ENCODE measurements around the gene CAMKK1.
"Not testable (repeated sequence)": the region's sequence is repeated elsewhere in the genome, so short reads cannot be mapped to it uniquely, and the experiment has no call there.

Gene CAMKK1

DNA sequence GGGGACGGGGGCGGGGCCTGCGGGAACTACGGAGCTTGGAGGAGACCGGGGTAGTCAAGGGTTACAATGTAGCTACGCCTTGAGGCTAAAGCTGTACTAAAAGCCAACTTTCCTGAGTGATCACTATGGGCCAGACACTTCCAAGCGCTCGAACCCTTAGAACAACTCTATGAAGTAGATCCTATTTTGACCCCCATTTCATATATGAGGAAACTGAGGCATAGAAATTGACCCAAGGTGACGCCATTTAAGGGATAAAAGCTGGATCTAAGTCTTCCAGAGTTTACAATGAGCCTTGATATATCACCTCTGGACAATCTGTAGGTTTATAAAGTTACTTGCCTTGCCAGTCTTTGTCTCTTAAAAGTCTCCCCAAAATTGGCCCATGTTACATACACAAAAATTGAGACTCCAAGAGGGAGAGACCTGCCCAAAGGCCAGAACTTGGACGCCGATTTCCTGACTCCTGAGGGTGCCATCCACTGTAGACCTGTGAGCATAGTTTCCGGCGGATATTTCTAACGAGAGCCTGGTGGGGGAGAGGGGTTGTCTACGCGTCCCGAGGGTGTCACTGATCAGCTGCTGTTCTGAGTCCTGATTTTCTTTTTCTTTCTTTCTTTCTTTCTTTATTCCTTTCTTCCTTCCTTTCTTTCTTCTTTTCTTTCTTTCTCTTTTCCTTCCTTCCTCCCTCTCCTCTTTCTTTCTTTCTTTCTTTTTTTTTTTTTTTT lies 46.3 kb downstream of the CAMKK1 start:
- no peak for DNase-seq (ENCODE audit: low spot score)

DNA sequence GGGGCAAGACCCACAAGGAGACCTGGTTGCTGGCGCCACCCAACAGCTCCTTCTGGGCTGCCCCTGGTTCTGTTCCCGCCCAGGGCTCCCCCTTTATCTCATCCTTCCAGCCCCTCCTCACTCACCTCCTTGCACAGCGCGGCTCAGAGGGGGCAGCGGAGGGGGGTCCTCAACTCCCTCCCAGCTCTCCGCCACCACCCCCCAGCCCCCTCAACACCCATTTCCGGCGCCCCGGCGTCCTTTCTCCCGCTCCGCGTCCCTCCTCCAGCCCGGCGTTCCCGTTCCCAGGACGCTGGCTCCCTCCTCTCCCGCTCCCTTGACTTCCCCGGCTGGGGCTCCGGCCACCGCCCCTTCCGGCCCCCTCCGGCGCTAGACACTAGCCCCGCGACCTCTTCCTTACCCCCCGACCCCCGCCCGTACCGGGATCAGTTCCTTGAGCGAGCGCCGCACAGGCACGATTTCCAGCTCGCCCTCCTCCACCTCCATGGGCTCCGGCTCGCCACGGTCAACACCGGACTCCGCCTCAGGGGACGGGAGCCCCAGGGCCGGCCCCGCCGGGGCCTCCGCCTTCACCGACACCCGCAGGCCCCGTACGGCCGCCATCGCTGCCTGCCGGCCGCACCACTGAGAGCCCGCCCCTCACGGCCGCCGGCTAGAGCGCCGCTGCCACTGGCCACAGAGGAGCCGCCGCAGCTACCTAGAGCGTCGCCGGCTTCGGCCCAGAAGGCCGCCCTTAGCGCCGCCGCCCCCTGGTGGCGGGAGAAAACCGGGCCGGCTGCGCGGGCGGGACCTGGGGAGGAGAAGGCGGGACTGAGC lies 47.0 kb downstream of the CAMKK1 start, which contains the start of gene NCBP3:
Gene NCBP3, minus strand, starts transcription at position 626 of the 816 bp plus-strand sequence. Its CDS starts 23 bp downstream, at position 603.
- DNase-seq (ENCODE audit: low spot score) = peak; percentile 94

DNA sequence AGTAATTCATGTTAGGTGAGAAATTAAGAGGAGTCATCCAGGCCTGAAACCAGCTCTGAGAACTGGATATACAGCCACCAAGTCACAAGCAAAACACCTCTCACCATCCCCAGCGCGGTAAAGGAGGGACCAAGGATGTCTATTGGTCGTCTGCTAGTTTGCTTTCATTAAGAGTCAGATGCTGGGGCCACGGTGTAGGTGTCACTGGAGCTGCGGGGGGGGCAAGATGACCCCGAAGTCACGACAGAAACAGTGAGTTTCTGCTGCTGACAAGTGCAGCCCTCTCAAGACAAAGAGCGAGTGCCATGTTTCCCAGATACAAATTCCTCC lies 47.6 kb downstream of the CAMKK1 start:
- DNase-seq (ENCODE audit: low spot score) = no peak

DNA sequence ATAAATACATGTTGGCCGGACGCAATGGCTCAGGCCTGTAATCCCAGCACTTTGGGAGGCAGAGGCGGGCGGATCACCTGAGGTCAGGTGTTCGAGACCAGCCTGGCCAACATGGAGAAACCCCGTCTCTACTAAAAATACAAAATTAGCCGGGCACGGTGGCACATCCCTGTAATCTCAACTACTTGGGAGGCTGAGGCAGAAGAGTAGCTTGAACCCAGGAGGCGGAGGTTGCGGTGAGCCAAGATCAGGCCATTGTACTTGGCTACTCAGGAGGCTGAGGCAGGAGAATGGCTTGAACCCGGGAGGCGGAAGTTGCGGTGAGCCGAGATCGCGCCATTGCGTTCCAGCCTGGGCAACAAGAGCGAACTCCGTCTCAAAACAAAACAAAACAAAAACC lies 48.3 kb downstream of the CAMKK1 start:
- not testable (repeated sequence) for DNase-seq (ENCODE audit: low spot score)

DNA sequence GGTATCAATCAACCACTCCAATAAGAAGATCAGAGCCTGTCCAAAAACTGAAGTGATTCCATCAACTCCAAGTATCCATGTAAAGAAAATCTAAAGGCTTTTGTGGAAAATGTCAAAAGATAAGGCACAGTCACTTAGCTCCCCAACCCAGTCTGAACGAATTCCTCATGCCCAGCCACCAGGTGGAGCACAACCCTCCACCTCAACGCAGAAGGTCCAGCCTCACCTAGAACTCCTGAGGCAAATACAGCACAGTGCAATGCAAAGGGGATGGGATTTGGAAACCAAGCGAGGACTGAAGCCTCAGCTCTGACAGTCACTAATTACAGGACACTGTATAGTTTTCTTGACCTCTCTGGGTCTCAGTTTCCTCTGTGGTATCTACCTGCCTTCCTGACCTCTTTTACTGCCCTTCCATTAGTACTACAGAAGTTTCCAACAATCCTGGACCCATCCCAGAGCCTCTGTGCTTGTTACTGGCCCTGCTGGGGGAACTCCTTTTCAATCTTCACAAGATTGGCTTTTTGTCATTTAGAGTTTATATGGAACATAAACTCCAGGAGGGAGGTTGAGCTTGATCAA lies 48.8 kb downstream of the CAMKK1 start:
- peak; percentile 52 for DNase-seq (ENCODE audit: low spot score)

DNA sequence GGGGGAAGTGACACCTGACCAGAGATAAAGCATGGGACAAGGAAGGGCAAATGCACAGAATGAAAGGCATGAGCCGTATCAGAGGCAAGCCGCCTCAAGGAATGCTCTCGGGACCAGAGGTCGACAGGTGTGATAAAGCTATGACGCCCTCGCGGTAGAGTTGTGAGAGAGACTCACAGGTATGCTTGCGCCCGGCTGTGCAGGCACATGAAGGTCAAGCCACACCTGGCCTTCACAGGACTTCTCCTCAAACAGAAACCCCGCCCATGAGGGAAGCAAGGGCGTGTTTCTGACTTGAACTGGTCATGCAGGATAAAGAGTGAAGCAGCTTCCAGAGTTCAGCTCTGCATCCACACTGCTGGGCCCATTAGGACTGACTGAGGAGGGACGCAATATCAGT lies 54.6 kb downstream of the CAMKK1 start:
- no peak for DNase-seq (ENCODE audit: low spot score)

DNA sequence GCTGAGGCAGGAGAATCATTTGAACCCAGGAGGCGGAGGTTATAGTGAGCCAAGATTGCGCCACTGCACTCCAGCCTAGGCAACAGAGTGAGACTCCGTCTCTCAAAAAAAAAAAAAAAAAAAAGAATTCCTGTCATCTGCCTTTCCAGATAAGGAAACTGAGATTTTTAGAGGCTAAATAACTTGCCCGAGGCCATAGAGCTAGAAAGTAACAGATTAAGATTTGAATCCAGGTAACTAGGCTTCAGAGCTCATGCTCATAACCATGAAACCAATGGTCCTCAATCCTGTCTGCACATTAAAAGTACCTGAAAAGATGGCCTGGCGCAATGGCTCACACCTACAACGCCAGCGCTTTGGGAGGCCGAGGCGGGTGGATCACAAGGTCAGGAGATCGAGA lies 56.3 kb downstream of the CAMKK1 start:
- DNase-seq (ENCODE audit: low spot score) = no peak

DNA sequence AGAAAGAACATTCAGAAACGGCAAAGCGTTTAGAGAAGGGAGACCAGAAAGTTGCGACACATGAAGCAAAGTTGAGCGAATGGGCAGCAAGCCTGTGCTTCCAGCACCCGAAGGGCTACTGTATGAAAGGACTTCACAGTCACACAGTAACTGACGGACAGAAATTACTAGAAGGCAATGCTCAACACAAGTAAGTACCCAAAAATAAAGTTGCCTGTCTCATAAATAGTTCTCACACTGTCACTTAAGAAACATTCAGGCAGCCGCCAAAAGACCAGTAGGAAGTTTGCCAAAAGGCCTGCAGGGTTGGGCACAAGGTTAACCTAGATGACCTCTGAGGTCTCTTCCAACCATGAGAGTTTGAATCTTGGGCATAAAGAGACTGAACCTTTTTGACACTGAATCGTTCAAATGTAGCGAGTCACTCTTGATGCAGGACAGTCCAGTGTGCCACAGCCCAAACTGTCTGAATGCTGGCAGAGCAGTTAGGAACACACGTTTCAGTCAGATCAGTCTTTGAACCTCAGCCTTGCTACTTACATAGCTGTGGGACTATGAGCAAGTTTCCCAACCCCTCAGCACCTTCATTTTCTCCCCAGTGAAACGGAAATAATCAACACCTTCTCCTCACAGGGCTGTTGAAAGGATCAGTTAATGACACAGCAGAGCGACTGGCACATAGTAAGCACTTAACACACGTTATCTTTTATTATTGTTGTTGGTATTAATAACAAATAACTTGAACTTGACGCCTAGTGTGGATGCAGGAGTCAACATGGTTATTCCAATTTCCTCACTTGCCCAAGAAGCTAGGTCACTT lies 57.2 kb downstream of the CAMKK1 start:
- DNase-seq (ENCODE audit: low spot score) = no peak

DNA sequence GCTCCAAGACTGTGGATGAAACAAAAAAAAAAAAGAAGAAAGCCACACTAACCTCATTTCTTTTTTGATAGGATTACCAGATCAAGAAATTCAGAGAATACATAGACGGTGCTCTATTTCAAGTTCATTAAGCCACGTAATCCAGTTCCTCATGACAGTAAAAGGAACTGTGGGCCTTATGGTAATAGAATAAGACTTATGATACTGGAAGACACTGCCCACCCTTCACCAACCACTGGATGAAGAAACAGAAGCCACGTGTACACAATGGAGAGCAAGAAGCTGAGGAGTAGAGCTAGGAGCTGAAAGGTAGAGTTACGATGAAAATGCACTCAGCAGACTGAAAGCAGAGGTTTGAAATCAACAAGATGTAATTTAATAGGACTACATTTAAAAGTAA lies 58.0 kb downstream of the CAMKK1 start:
- no peak for DNase-seq (ENCODE audit: low spot score)

DNA sequence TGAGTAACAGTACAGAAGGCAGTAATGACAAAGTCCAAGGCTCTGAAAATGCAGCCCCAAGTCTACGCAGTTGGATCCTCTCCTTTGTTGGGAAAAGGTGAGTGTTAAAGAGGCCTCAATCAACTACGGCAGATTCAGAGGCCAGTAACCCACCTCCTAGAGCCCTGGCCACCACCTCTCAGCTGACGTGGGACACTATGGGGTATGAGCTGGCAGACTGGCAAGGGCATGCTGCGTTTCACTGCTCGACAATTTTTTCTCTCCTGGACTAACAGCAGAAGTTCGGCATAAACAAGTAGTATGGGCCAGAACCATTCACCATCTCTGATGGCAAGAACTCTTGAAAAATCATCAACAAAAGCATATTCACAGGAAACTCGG lies 64.0 kb downstream of the CAMKK1 start:
- no peak for DNase-seq (ENCODE audit: low spot score)

DNA sequence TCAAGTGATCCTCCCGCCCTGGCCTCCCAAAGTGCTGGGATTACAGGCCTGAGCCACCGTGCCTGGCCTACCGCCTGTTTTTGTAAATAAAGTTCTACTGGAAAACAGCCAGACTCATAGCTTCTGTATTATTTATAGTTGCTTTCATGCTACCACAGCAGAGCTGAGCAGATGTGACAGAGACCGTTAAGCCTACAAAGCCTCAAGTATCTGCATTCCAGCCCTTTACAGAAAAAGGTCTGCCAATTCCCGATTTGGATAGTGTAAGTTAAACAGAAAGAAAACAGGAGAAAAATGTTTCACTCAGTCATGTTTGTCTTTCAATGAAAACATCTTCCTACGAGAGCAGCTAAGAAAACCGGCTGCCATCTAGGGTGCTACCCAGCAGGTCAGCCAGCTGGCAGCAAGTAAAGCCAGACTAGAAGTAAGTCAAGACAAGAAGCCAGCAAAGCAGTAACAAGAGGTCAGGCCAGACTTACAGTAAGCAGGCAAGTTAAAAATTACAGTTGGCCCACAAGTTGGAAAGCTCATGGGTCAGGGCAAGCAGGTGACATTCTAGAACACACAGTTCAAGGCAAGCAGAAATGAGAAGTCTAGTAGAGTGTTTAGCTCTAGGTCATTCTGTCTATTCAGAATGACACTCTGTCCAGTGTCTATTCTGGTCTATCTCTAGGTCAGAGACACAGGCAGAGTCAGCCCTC lies 64.6 kb downstream of the CAMKK1 start:
- no peak for DNase-seq (ENCODE audit: low spot score)

DNA sequence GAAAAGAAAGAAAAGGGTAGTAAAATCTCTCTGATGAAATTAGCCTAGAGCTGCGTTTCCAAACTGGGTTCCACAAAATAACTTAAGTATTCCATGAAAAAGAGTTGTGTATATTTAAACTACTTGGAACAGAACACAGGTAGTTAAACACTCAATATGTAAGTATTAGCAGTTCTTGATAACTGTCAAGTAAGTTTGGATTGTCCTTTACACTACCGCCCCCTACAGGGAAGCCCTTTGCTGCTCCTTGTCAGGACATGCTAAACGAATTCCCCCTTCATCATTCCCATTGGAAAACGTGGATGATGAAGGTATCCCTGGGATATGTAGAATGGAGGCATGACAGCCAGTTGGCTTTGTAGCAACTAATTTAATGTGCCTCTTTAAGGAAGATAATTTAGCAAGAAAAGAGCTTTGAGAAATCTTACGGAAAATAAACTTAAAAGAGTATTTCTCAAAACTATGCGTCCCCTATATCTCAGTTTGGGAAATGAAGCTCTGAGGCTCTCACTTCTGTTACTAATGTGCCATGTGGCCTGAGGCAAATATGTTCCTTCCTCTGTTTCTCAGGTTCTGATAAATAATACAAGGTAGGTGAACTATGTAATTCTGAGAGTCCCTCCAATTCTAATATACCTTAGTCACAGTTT lies 65.6 kb downstream of the CAMKK1 start:
- peak; percentile 69 for DNase-seq (ENCODE audit: low spot score)

DNA sequence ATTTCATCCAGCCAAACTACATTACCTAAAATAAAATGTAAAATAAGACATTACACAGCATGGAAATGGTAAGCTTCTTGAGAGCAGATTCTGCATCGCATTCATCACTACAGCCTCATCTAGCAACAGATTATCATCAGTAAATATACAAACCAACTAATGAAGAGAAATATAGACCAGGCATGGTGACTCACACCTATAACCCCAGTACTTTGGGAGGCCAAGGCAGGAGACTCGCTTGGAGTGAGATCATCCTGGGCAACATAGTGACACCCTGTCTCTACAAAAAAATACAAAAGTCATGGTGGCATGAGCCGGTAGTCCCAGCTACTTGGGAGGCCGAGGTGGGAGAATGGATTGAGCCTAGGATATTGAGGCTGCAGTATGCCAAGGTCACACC lies 66.7 kb downstream of the CAMKK1 start:
- DNase-seq (ENCODE audit: low spot score) = no peak

DNA sequence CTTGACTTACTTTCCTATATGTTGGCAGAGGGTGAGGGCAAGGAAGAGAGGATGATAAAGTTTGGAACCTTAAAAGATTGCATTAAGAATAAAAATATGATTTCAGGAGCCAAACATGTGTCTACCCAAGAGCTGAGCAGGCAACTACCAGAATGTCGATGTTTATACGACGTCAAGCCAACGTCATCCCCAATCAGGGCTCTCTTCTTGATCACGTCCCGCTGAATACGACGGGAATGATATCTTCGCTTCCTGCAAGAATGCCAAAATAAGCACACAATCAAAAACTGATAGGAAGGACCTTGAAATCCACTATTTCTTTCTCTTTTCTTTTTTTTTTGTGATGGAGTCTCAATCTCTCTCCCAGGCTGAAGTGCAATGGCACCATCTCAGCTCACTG lies 71.8 kb downstream of the CAMKK1 start:
- no peak for DNase-seq (ENCODE audit: low spot score)

DNA sequence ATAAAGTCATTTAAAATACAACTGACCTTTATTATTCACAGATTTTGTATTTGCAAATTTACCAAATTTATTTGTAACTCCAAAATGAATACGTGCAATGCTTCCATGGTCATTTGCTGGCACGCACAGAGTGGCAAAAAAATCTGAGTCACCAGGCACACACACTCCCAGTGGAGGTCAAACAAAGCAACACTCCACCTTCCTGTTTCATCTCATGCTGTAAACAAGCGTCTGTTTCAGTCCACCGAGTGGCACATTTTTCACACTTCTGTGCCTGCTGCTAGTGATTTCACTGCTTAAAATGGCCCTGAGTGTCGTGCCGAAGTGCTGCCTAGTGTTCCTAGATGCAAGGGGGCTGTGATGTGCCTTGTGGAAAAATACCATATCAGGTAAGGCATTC lies 74.1 kb downstream of the CAMKK1 start:
- DNase-seq (ENCODE audit: low spot score) = no peak

DNA sequence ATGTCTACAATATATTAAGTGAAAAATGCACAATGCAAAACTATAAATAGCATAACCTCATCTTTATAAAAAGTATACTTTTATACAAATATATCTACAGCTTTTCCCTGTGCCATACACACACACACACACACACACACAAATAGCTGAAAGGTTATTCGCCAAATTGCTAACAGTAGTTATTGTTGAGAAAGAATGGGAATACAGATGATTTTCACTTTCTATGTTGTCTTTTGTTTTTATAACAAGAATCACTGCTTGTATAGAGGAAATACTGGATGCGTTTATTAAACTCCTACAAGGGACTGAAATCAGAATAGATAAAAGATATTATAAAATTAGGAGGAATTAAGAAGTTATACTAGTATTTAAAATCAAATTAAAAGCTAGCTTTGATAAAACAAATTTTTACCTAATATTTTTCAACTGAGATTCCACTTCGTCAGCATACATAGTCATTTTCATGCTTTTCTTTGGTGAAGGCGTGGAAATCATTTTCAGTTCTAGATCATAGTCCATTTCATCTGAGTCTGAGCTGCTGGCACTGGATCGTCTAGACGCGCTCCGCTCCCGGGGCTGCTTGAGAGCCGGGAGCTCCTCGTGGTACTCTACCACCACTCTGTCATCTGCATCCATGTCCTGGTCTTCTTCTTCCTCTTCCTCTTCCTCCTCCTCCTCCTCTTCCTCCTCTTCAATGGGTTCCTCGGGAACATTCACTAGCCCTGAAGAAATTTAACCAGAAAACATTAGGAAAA lies 74.8 kb downstream of the CAMKK1 start:
- DNase-seq (ENCODE audit: low spot score) = no peak

DNA sequence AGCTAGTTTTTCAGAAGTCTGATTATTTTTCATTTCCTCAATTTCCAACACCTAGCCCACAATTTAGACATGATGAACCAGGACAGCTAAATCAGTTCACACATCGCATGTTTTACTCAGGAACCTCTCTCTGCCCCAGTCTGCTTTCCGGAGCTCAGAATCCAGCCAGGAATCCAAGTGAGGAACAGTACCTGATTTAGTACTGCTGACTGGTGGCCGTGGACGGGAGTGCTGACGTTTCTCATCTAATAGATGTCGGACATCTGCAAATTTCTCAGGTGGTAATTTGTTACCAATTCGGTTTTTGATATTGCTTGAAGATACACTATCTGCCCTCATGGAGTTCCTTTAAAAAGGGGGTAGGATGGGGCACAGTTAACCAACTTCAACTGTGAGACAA lies 76.9 kb downstream of the CAMKK1 start:
- DNase-seq (ENCODE audit: low spot score) = no peak

DNA sequence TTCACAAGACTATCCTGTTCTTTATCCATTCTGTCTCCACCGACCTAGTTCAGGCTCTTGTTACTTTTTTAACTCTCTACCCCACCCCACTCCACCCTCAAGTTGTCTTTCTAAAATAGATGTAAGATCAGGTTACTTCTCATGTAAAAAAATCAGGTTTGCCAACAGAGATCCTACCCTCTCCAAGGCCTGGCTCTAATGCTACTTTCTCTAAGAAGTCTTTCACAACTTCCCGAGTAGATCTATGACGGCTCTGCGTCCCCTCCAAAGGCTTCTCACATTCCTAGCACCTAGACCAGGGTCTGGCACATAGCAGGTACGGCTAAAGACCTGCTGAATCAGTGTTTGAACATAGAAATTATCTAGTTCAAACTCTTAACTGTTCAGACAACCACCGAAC lies 77.7 kb downstream of the CAMKK1 start:
- DNase-seq (ENCODE audit: low spot score) = no peak

DNA sequence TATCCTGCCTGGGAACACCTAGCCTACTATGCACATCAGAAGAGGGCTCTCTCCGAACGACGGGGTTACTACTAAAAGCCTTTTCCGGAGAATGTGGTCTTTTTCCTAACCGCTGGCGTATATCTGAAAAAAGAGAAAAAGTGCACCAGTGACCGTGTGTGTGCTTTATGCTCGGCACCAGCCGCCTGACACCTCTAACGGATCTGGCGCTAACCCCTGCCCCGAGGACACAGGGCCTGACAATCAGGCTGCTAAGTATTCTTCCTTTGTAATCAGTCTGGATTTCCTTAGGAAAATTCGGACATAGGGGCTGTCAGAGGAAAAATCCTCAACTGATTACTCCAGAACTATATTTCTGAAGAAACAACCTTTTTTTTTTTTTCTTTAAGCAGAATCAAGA lies 78.5 kb downstream of the CAMKK1 start:
- no peak for DNase-seq (ENCODE audit: low spot score)

DNA sequence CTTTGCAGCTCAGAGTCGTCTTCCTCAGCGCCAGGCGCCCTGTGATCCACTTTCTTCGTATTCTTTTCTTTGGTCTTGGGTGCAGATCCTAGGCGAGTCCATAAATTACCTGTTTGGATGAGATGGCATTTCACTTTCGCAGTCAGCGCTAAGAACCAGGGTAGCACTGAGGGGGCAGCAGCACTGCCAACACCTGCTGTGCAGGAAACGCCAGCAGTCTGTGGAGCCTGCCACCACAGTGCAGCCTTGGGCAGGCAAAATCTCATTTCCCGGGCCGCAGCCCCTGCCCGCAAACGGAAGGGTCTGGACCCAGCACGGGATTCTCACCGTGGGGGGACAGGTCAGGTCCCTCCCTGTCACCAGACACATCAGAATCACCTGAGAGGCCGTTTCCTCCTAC lies 79.7 kb downstream of the CAMKK1 start:
- no peak for DNase-seq (ENCODE audit: low spot score)

Data from SK-N-DZ (cell line).